Activated CD8-positive, alpha-beta memory T cell treated with anti-CD3 and anti-CD28 coated beads for 48 hours (primary cell): ENCODE measurements around the gene MOB1B.
"Not testable (repeated sequence)": the region's sequence is repeated elsewhere in the genome, so short reads cannot be mapped to it uniquely, and the experiment has no call there.

ENCODE experiments used
- DNase-seq, 3 experiments: peaks; one replicate each; pipeline ENCODE4 v3.0.0-alpha.2; 2020; ENCODE audit warnings: low read depth in 2 of 3, low spot score in 2 of 3

MOB1B gene

GRCh38 chr4:71005025-71005424 is 102.9 kb downstream of the MOB1B start:
- not testable (repeated sequence) for DNase-seq

DNA sequence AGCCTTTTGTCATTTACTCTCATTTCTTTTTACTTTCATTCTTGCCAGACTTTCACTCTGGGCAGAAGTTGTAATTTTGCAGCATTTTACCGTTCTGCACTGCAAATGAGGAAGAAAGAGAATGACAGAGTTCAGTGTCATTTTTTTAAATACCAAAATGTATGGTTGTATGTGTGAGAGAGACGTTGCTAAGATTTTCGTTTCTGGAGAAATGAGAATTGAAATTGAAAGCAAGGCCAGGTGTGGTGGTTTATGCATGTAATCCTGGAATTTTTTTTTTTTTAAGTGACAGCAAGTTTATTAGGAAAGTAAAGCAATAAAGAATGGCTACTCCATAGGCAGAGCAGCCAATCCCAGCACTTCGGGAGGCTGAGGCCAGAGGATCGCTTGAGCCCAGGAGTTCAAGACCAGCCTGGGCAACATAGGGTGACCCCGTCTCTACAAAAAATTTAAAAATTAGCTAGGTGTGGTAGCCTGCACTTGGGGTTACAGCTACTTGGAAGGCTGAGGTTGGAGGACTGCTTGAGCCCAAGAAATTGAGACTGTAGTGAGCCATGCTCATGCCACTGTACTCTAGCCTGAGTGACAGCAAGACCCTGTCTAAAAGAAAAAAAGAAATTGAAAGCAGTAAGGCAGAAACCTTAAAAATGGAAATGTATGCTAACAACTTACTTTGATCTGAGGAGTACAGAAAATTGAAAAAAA is 104.2 kb downstream of the MOB1B start:
- DNase-seq: no peak

DNA sequence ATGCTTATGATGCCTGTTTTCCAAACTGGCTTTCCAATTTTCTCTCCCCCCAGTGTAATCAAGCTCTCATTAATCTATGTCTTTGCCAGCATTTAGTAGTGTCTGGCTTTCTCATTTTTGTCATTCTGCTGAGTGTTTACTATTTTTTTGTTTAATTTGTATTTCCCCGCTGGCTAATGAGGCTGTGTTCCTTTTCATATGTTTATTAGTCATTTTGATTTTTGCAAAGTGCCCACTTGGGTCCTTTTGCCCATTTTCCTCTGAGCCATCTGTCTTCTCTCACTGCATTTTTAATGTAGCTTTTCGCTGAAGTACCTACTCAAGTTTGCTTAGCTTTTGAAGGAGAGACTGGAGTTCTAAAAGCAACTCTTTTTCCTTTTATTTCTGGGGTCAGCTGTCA is 106.0 kb downstream of the MOB1B start:
- DNase-seq: no peak

DNA sequence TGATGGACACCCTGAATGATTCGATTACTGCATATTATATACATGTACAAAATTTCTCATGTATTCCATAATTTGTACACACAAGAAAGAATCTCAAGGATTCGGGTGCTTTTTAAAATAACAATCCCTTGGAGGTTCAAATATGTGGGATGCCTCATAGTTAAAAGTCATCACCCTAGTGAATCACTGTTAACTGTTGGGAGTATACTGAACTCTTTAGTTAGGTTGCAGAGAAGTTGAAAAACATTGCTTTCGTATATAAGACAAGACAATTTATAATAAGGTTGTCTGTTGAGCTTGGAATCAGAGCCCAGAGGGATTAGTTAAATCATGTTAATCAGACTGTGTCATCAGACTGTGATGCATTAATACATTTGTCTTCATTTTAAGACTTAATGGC is 106.9 kb downstream of the MOB1B start:
- no peak for DNase-seq

GRCh38 chr4:71009890-71010588 is 107.9 kb downstream of the MOB1B start:
- no peak for DNase-seq

DNA sequence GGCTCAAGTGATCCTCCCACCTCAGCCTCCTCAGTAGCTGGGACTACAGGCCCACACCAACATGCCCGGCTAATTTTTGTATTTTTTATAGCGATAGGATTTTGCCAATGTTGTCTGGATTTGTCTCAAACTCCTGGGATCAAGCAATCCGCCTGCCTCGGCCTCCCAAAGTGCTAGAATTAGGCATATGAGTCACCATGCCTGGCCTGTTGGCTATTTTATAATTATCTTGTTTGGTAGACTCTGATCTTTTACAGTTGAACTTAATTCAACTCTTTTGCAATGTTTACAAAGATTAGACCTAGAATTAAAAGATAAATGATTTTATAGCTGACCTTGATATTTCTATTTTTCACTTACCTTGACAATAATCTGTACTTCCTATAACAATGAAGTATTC is 109.3 kb downstream of the MOB1B start:
- DNase-seq: no peak

- DNase-seq: not testable (repeated sequence)
Measured at GRCh38 chr4:71017391-71017790, 115.2 kb downstream of the MOB1B start.

GRCh38 chr4:71020611-71021010 is 118.4 kb downstream of the MOB1B start:
- no peak for DNase-seq

DNA sequence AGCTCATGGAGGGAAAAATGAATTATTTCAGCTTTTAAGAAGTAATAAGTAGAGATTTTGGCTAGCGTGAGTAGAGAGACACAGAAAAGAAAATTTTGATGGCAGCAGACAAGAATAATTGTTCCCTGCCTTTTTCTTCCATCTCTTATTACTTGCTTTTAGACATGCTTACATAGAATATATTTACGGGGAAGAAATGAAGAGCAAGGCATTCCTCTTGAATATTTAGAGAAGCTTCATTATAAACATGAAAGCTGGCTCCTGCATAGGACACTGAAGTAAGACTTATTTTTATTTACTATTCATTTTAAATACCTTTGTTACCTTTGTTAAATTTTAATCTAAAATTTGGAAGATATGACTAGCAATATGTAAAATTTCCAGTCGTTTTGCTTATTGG is 123.5 kb downstream of the MOB1B start:
- no peak for DNase-seq

DNA sequence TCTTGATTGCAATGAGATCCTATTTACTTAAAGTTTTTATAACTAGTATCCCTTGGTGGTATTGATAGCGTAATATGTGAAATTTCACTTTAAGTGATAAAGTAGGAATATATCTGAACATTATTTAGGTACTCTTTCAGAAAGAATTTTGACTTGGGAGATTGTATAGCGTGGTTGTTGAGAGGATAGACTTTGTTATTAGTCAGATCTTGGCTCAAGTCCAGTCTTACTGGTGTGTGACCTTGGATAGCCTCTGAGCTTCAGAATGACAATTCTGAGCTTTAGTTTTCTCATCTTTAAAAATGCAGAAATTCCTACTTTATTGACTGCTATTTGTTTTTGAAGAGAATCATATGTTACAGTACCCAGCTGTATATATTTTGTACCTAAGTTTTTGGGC is 123.9 kb downstream of the MOB1B start:
- no peak for DNase-seq

DNA sequence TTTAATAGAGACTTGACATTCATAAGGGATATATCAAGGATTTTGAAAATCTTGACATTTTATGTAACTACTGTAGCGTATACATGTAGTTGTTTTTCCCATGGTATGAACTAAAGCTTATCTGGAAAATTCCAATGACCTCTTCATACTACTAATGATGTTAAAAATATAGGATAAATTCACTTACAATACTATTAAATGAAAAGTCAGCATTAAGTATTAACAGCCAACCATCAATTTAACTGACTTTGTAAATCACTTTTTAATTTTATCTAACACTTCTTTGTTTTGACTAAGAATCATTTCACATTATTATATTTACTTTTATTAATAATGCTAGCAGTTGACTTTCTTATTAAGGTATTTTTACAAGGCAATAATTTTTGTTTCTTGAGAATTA is 125.4 kb downstream of the MOB1B start:
- DNase-seq: no peak

- DNase-seq: no peak
Measured at GRCh38 chr4:71029504-71029903, 127.3 kb downstream of the MOB1B start.

- DNase-seq: not testable (repeated sequence)
Measured at GRCh38 chr4:71032106-71032505, 129.9 kb downstream of the MOB1B start.
